ENCODE results near the gene GKN2.

DNA sequence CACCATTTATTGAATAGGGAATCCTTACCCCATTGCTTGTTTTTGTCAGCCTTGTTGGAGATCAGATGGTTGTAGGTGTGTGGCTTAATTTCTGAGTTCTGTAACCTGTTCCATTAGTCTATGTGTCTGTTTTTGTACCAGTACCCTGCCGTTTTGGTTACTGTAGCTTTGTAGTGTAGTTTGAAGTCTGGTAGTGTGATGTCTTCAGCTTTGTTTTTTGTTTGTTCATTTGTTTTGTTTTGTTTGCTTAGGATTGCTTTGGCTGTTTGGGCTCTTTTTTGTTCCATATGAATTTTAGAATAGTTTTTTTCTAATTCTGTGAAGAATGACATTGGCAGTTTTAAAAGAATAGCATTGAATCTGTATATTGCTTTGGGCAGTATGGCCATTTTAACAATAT, 12.7 kb downstream of the GKN2 start:
- TF ChIP-seq, protein P1, sequence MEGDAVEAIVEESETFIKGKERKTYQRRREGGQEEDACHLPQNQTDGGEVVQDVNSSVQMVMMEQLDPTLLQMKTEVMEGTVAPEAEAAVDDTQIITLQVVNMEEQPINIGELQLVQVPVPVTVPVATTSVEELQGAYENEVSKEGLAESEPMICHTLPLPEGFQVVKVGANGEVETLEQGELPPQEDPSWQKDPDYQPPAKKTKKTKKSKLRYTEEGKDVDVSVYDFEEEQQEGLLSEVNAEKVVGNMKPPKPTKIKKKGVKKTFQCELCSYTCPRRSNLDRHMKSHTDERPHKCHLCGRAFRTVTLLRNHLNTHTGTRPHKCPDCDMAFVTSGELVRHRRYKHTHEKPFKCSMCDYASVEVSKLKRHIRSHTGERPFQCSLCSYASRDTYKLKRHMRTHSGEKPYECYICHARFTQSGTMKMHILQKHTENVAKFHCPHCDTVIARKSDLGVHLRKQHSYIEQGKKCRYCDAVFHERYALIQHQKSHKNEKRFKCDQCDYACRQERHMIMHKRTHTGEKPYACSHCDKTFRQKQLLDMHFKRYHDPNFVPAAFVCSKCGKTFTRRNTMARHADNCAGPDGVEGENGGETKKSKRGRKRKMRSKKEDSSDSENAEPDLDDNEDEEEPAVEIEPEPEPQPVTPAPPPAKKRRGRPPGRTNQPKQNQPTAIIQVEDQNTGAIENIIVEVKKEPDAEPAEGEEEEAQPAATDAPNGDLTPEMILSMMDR (tag by site-specific recombination; IDR thresholded peaks at IDR 0.05): no peak
- no peak for TF ChIP-seq ZNF350 (tag by site-specific recombination; IDR thresholded peaks at IDR 0.05)
- TF ChIP-seq ZNF555 (tag by site-specific recombination; conservative IDR thresholded peaks at IDR 0.05): no peak
- TF ChIP-seq ZBTB7A (tag by site-specific recombination; IDR thresholded peaks at IDR 0.05; ENCODE audit: low read depth): no peak
- TF ChIP-seq ZBTB8A (tag by site-specific recombination; IDR thresholded peaks at IDR 0.05): no peak
- no peak for TF ChIP-seq ZNF416 (tag by site-specific recombination; IDR thresholded peaks at IDR 0.05)
- TF ChIP-seq YY2 (tag by site-specific recombination; IDR thresholded peaks at IDR 0.05): no peak
- TF ChIP-seq SP2 (tag by site-specific recombination; IDR thresholded peaks at IDR 0.05): no peak
- TF ChIP-seq, protein P2, sequence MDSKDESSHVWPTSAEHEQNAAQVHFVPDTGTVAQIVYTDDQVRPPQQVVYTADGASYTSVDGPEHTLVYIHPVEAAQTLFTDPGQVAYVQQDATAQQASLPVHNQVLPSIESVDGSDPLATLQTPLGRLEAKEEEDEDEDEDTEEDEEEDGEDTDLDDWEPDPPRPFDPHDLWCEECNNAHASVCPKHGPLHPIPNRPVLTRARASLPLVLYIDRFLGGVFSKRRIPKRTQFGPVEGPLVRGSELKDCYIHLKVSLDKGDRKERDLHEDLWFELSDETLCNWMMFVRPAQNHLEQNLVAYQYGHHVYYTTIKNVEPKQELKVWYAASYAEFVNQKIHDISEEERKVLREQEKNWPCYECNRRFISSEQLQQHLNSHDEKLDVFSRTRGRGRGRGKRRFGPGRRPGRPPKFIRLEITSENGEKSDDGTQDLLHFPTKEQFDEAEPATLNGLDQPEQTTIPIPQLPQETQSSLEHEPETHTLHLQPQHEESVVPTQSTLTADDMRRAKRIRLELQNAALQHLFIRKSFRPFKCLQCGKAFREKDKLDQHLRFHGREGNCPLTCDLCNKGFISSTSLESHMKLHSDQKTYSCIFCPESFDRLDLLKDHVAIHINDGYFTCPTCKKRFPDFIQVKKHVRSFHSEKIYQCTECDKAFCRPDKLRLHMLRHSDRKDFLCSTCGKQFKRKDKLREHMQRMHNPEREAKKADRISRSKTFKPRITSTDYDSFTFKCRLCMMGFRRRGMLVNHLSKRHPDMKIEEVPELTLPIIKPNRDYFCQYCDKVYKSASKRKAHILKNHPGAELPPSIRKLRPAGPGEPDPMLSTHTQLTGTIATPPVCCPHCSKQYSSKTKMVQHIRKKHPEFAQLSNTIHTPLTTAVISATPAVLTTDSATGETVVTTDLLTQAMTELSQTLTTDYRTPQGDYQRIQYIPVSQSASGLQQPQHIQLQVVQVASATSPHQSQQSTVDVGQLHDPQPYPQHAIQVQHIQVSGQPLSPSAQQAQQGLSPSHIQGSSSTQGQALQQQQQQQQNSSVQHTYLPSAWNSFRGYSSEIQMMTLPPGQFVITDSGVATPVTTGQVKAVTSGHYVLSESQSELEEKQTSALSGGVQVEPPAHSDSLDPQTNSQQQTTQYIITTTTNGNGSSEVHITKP (tag by site-specific recombination; IDR thresholded peaks at IDR 0.05): no peak
- TF ChIP-seq, protein P3, sequence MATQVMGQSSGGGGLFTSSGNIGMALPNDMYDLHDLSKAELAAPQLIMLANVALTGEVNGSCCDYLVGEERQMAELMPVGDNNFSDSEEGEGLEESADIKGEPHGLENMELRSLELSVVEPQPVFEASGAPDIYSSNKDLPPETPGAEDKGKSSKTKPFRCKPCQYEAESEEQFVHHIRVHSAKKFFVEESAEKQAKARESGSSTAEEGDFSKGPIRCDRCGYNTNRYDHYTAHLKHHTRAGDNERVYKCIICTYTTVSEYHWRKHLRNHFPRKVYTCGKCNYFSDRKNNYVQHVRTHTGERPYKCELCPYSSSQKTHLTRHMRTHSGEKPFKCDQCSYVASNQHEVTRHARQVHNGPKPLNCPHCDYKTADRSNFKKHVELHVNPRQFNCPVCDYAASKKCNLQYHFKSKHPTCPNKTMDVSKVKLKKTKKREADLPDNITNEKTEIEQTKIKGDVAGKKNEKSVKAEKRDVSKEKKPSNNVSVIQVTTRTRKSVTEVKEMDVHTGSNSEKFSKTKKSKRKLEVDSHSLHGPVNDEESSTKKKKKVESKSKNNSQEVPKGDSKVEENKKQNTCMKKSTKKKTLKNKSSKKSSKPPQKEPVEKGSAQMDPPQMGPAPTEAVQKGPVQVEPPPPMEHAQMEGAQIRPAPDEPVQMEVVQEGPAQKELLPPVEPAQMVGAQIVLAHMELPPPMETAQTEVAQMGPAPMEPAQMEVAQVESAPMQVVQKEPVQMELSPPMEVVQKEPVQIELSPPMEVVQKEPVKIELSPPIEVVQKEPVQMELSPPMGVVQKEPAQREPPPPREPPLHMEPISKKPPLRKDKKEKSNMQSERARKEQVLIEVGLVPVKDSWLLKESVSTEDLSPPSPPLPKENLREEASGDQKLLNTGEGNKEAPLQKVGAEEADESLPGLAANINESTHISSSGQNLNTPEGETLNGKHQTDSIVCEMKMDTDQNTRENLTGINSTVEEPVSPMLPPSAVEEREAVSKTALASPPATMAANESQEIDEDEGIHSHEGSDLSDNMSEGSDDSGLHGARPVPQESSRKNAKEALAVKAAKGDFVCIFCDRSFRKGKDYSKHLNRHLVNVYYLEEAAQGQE (tag by site-specific recombination; IDR thresholded peaks at IDR 0.05): no peak
- TF ChIP-seq GLI4 (tag by site-specific recombination; IDR thresholded peaks at IDR 0.05): no peak
- TF ChIP-seq, protein P4, sequence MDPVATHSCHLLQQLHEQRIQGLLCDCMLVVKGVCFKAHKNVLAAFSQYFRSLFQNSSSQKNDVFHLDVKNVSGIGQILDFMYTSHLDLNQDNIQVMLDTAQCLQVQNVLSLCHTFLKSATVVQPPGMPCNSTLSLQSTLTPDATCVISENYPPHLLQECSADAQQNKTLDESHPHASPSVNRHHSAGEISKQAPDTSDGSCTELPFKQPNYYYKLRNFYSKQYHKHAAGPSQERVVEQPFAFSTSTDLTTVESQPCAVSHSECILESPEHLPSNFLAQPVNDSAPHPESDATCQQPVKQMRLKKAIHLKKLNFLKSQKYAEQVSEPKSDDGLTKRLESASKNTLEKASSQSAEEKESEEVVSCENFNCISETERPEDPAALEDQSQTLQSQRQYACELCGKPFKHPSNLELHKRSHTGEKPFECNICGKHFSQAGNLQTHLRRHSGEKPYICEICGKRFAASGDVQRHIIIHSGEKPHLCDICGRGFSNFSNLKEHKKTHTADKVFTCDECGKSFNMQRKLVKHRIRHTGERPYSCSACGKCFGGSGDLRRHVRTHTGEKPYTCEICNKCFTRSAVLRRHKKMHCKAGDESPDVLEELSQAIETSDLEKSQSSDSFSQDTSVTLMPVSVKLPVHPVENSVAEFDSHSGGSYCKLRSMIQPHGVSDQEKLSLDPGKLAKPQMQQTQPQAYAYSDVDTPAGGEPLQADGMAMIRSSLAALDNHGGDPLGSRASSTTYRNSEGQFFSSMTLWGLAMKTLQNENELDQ (tag by site-specific recombination; IDR thresholded peaks at IDR 0.05; ENCODE audit: low read depth): no peak
